NB4 (cell line): Measurements from ENCODE around the gene ZNF488.

Experiments
- DNase-seq: peaks from one replicate; pipeline ENCODE4 v3.0.0; 2010; ENCODE audit warnings: low read depth
- H3K4me3 ChIP-seq: one replicate; pipeline ENCODE4 v1.5.1; 2011; ENCODE audit warnings: mild to moderate bottlenecking, low read depth, low read length, moderate library complexity
- MAX ChIP-seq: IDR thresholded peaks from 2 replicates; pipeline ENCODE4 v1.6.1; 2011; ENCODE audit warnings: low read depth, low read length
- MYC ChIP-seq: IDR thresholded peaks from 2 replicates; pipeline ENCODE4 v1.6.1; 2011; ENCODE audit warnings: low read depth, low read length
- POLR2A ChIP-seq: IDR thresholded peaks from 2 replicates; pipeline ENCODE4 v1.6.1; 2011; ENCODE audit warnings: mild to moderate bottlenecking; ENCODE audit not compliant: insufficient read length; ENCODE audit errors: extremely low read depth
- TF ChIP-seq, protein P1 (sequence below): IDR thresholded peaks from one replicate; pipeline ENCODE4 v1.5.1; 2012; ENCODE audit warnings: low read depth, low read length

The ZNF488 gene

DNA sequence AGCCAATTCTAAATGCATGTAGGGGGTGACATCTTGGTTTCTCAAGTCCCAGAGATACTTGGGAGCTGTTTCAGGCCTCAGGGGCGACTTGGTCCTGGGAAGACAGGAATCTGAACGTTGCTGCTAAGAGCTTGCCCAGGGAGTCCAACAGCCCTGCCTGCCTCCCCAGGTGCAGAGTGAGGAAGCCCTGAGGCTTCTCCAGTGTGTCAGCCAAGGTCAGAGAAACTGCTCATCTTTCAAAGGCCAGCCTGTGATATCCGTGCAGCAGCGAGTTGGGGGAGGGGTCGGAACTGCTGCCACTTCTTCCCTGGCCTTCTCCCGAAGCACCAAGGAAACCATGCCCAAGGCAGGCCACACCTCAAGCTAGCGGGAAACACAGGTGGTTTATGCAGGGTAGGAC lies 52.1 kb downstream of the ZNF488 start:
- no peak overlapping the region for H3K4me3 ChIP-seq
- TF ChIP-seq MYC (no peak), MAX (no peak), POLR2A (no peak)
- TF ChIP-seq, protein P1, sequence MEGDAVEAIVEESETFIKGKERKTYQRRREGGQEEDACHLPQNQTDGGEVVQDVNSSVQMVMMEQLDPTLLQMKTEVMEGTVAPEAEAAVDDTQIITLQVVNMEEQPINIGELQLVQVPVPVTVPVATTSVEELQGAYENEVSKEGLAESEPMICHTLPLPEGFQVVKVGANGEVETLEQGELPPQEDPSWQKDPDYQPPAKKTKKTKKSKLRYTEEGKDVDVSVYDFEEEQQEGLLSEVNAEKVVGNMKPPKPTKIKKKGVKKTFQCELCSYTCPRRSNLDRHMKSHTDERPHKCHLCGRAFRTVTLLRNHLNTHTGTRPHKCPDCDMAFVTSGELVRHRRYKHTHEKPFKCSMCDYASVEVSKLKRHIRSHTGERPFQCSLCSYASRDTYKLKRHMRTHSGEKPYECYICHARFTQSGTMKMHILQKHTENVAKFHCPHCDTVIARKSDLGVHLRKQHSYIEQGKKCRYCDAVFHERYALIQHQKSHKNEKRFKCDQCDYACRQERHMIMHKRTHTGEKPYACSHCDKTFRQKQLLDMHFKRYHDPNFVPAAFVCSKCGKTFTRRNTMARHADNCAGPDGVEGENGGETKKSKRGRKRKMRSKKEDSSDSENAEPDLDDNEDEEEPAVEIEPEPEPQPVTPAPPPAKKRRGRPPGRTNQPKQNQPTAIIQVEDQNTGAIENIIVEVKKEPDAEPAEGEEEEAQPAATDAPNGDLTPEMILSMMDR: no peak
- DNase-seq: no peak

DNA sequence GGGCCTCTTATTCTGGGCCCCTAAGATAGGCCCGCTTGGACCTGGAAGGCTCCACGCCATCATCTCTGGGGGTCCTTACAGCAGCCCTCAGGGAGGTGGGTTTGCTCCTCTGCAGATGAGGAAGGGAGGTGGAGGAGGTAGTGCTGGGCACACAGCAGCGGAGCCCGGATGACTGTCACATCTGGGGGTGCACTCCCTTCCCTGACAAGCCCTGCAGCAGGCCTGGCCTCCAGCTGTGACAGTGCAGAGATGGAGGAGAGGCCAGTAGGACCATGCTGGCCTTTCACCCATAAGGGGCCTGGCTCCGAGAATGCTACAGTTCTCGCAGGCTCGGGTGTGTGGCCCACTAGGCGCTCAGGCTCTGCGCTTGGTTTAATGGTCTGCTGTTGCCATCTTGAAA lies 52.6 kb downstream of the ZNF488 start:
- H3K4me3 ChIP-seq: no peak overlapping the region
- TF ChIP-seq, protein P1: no peak
- TF ChIP-seq MAX: no peak
- no peak for TF ChIP-seq POLR2A
- TF ChIP-seq MYC: no peak
- DNase-seq: no peak

- TF ChIP-seq POLR2A (no peak), MYC (no peak), MAX (no peak)
- TF ChIP-seq, protein P1: no peak
- DNase-seq: no peak
- H3K4me3 ChIP-seq: no peak overlapping the region
Measured at GRCh38 chr10:47330804-47331203, 53.3 kb downstream of the ZNF488 start.

DNA sequence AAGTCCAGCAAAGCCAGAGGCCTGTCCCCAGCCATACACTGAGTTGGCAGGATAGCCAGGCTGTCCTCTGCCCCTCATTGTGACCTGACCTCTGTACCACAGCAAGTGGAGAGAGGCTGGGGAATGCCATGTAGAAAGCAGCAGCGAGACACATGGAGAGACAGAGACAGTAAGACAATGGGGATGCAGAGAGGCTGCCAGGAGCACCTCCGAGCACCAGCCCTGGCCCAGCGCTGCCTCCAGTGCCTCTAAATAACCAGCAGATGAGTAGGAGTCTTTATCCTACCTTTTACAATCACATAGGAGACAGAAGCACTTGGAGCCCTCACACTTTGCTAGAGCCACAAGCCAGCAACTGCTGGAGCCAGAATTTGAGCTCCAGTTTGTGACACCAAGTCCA lies 53.7 kb downstream of the ZNF488 start:
- DNase-seq: no peak
- H3K4me3 ChIP-seq: no peak overlapping the region
- TF ChIP-seq MAX (no peak), POLR2A (no peak), MYC (no peak)
- TF ChIP-seq, protein P1: no peak

GRCh38 chr10:47329855-47330254 lies 54.2 kb downstream of the ZNF488 start:
- no peak for TF ChIP-seq MAX
- TF ChIP-seq, protein P1: no peak
- no peak for TF ChIP-seq MYC
- TF ChIP-seq POLR2A: no peak
- no peak overlapping the region for H3K4me3 ChIP-seq
- DNase-seq: no peak

DNA sequence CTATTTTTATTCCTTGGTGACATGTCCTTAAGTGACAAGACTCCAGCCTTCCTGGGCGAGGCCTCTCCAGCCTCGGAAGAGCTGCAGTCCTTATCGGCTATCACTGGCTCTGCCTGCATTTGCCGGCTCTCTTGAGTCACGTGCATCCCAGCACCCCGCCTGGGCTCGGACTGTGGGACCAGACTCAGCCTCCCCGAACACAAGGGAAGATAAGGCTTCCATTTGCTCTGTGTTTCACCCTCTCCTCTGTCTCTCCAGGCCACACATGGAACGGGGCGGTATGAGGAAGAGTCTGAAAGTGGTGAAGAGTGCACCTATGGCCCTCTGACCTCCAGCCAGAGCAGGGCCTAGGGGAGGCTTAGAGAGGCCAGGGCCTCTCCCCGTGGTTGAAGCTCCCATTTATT lies 57.2 kb downstream of the ZNF488 start:
- H3K4me3 ChIP-seq: no peak overlapping the region
- no peak for TF ChIP-seq MAX
- TF ChIP-seq POLR2A: no peak
- no peak for DNase-seq
